SH-SY5Y (cell line): Measurements from ENCODE around the gene SCNN1B.

ENCODE experiments used
- GATA2 ChIP-seq: IDR thresholded peaks from 2 replicates; pipeline ENCODE4 v1.6.1; 2011; ENCODE audit warnings: mild to moderate bottlenecking, low read depth, low read length
- GATA3 ChIP-seq: IDR thresholded peaks from 2 replicates; pipeline ENCODE4 v1.6.1; 2011; ENCODE audit warnings: low read depth, mild to moderate bottlenecking, low read length, moderate library complexity

DNA sequence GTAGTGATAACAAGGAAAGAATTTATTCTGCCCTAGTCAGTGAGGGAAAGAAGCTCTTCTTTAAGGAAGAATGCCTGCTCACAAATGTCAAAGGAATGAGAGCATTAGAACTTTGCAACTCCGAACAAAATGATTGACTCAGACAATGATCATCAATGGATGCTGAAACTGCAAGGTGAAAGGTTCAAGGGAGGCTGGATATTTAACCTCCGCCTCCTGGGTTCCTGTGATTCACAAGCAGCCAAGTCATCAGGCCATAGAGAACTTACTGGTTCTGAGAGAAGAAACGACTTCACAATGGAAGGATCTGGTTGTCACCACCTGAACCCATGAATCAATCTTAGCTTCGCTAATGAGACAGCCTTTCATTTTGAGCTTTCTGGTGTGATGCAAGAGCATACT lies 16.0 kb upstream of the SCNN1B start:
- TF ChIP-seq GATA3 (no peak), GATA2 (no peak)
